Muscle of back (tissue), 11 donors: ENCODE results near the gene DMAC2L. TPM values are rescaled to one million over a fixed set of nuclear protein-coding genes. Genes with fewer than 3 reads are reported as not detected.

Experiments used
- DNase-seq, 3 donors: peaks; one replicate each; pipeline versions ENCODE4 v3.0.0 to v3.0.0-alpha.2; 2013
- polyA plus RNA-seq, 10 donors: library from polyadenylated mRNA; unstranded; fragments of 120-200 nt; gene quantifications; one replicate each; pipeline ENCODE4 v1.2.1, GENCODE V29; 2013; ENCODE audit not compliant: insufficient read length in 10 of 10

DMAC2L gene
- polyA plus RNA-seq, 10 donors: 12.7 to 22.3 (median 15.2) TPM

GRCh38 chr14:50320283-50320682 lies 8.2 kb downstream of the DMAC2L start:
- no peak for DNase-seq

- peak; percentile 87 to 94 (median 88) for DNase-seq
These were observed 9.0 kb downstream of the DMAC2L start for GRCh38 chr14:50321009-50321660.

- DNase-seq: no peak
These were observed 19.5 kb downstream of the DMAC2L start for GRCh38 chr14:50331596-50331995.

- peak in 2 of 3 donors; percentile 22 to 78 for DNase-seq
These were observed 20.9 kb downstream of the DMAC2L start for GRCh38 chr14:50333014-50333509.

GRCh38 chr14:50334211-50334610 lies 22.1 kb downstream of the DMAC2L start:
- no peak for DNase-seq

- peak; percentile 81 to 92 (median 83) for DNase-seq
These were observed 23.3 kb downstream of the DMAC2L start for GRCh38 chr14:50335389-50335788.

- peak; percentile 33 to 82 (median 46) for DNase-seq
These were observed 24.1 kb downstream of the DMAC2L start for GRCh38 chr14:50335989-50336824.

GRCh38 chr14:50338587-50338986 lies 26.5 kb downstream of the DMAC2L start:
- no peak for DNase-seq

- DNase-seq: no peak
These were observed 27.2 kb downstream of the DMAC2L start for GRCh38 chr14:50339178-50339804.

- DNase-seq: no peak
These were observed 27.9 kb downstream of the DMAC2L start for GRCh38 chr14:50340045-50340444.

GRCh38 chr14:50340963-50341362 lies 28.8 kb downstream of the DMAC2L start:
- no peak for DNase-seq

- DNase-seq: peak; percentile 50 to 78 (median 71)
These were observed 30.3 kb downstream of the DMAC2L start for GRCh38 chr14:50342221-50343078.

GRCh38 chr14:50343434-50343833 lies 31.3 kb downstream of the DMAC2L start:
- DNase-seq: no peak

GRCh38 chr14:50344116-50344775 lies 32.1 kb downstream of the DMAC2L start:
- no peak for DNase-seq

GRCh38 chr14:50344876-50345563 lies 32.9 kb downstream of the DMAC2L start:
- peak in 1 of 3 donors; percentile 18 for DNase-seq

GRCh38 chr14:50345846-50346422 lies 33.8 kb downstream of the DMAC2L start:
- DNase-seq: peak in 1 of 3 donors; percentile 25

GRCh38 chr14:50347521-50347920 lies 35.4 kb downstream of the DMAC2L start:
- DNase-seq: no peak

- no peak for DNase-seq
These were observed 36.8 kb downstream of the DMAC2L start for GRCh38 chr14:50348933-50349332.

- no peak for DNase-seq
These were observed 38.9 kb downstream of the DMAC2L start for GRCh38 chr14:50350975-50351374.

- peak in 1 of 3 donors; percentile 47 for DNase-seq
These were observed 40.5 kb downstream of the DMAC2L start for GRCh38 chr14:50352584-50352983.
